Body of pancreas (tissue), 4 donors: ENCODE measurements around the gene KLHL1.

Source experiments
- POLR2A ChIP-seq, 3 donors: fragments of 450-650 bp; IDR thresholded peaks; one replicate each; pipeline ENCODE4 v1.6.1; 2016; ENCODE audit warnings: antibody characterized with exemption in 3 of 3, mild to moderate bottlenecking in 2 of 3
- TF ChIP-seq, protein P1 (sequence below), 7 experiments: fragments of 450-650 bp in 4 of 7; fragments of 200-600 bp in 3 of 7; sonication (generic) in 3 of 7; IDR thresholded peaks; one replicate each; pipeline ENCODE4 v1.5.1; 2016 to 2019; ENCODE audit warnings: antibody characterized with exemption in 7 of 7

DNA sequence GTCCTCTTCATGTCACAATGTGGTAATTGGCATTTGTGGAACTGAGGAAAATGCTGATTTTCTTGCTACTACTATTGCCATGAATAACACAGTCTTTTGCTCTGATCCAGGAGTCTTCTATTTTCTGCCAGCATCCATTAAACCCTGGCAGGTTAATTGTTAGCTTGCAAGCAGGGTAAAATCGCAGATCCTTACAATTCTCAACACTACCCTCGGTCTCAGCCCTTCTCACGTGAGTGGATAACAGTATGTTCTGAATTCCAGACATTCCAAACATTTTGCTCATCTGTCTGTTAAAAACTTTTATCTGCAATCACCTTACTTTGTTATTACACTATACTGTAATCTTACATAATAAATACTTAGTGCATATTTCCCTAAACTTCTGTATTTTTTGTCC, 251.9 kb downstream of the KLHL1 start:
- TF ChIP-seq, protein P1, sequence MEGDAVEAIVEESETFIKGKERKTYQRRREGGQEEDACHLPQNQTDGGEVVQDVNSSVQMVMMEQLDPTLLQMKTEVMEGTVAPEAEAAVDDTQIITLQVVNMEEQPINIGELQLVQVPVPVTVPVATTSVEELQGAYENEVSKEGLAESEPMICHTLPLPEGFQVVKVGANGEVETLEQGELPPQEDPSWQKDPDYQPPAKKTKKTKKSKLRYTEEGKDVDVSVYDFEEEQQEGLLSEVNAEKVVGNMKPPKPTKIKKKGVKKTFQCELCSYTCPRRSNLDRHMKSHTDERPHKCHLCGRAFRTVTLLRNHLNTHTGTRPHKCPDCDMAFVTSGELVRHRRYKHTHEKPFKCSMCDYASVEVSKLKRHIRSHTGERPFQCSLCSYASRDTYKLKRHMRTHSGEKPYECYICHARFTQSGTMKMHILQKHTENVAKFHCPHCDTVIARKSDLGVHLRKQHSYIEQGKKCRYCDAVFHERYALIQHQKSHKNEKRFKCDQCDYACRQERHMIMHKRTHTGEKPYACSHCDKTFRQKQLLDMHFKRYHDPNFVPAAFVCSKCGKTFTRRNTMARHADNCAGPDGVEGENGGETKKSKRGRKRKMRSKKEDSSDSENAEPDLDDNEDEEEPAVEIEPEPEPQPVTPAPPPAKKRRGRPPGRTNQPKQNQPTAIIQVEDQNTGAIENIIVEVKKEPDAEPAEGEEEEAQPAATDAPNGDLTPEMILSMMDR (IDR thresholded peaks at IDR 0.05): no peak
- TF ChIP-seq POLR2A (IDR thresholded peaks at IDR 0.05): no peak
